Erythroblast (primary cell): ENCODE measurements around the gene RNF25.

Experiments used
- GATA1 ChIP-seq: IDR thresholded peaks from 2 replicates; pipeline ENCODE4 v1.6.1; 2011; ENCODE audit warnings: low read depth, mild to moderate bottlenecking, control low read depth, low read length, moderate library complexity
- POLR2A ChIP-seq: IDR thresholded peaks from 2 replicates; pipeline ENCODE4 v1.6.1; 2011; ENCODE audit warnings: mild to moderate bottlenecking, low read length

DNA sequence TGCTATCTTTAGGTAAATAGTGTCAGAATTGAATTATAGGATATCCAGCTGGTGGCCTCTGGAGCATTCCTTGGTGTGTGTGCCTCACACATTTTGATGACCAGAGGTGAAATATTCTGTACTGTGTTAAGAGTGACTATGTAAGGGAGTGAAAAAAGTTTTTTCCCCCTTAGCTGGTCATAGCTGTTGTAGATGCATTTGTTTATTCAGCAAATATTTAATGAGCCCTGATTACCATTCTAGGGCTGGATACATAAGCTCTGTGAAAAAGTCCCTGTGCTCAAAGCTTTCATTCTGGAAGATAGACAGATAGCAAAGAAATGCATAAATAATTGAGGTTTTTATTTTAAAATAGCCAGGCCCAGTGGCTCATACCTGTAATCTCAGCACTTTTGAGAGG is 49.7 kb upstream of the RNF25 start:
- no peak for TF ChIP-seq POLR2A
- TF ChIP-seq GATA1, result no peak
